CD4-positive, CD25-positive, alpha-beta regulatory T cell (primary cell): Measurements from ENCODE around the gene PPL. TPM values are rescaled to one million over a fixed set of nuclear protein-coding genes. Genes with fewer than 3 reads are reported as not detected.
"Not testable (repeated sequence)": the region's sequence is repeated elsewhere in the genome, so short reads cannot be mapped to it uniquely, and the experiment has no call there.

Source experiments
- ATAC-seq, 2 donors: fragments of 150-1000 bp; cut with Tn5 transposase; one replicate each; pipeline ENCODE4 v1.10.0; 2021; ENCODE audit warnings: low read depth in 2 of 2, moderate number of reproducible peaks in 2 of 2, moderate library complexity in 1 of 2
- DNase-seq, 3 donors: peaks; one replicate each; pipeline versions ENCODE4 v3.0.0 to v3.0.0-alpha.2; 2012 to 2022; ENCODE audit warnings: mixed read lengths in 1 of 3
- H3K27ac ChIP-seq: one replicate; pipeline ENCODE4 v1.7.0; 2013; ENCODE audit warnings: mild to moderate bottlenecking, low read length; ENCODE audit not compliant: insufficient read depth, poor library complexity, severe bottlenecking
- H3K27me3 ChIP-seq: one replicate; pipeline ENCODE4 v1.7.0; 2013; ENCODE audit warnings: low read length; ENCODE audit not compliant: control insufficient read depth, insufficient read depth
- H3K36me3 ChIP-seq: one replicate; pipeline ENCODE4 v1.7.0; 2013; ENCODE audit warnings: mild to moderate bottlenecking, low read length, moderate library complexity; ENCODE audit not compliant: control insufficient read depth, insufficient read depth
- H3K4me1 ChIP-seq: 2 replicates; pipeline ENCODE4 v1.7.0; 2013; ENCODE audit warnings: mild to moderate bottlenecking, low read length; ENCODE audit not compliant: insufficient read depth, control insufficient read depth, poor library complexity, severe bottlenecking
- H3K4me3 ChIP-seq: one replicate; pipeline ENCODE4 v1.7.0; 2013; ENCODE audit warnings: low read depth, mild to moderate bottlenecking, low read length, moderate library complexity
- H3K9me3 ChIP-seq, 2 experiments: 1 replicate in 1 of 2; 2 replicates in 1 of 2; pipeline ENCODE4 v1.7.0; 2013; ENCODE audit warnings: low read length in 2 of 2, mild to moderate bottlenecking in 1 of 2, moderate library complexity in 1 of 2; ENCODE audit not compliant: control insufficient read depth in 2 of 2
- H3K27ac Mint-ChIP-seq, 3 donors: one replicate each; pipeline ENCODE4 v1.8.0; 2020 to 2022; ENCODE audit warnings: mild to moderate bottlenecking in 3 of 3, mixed read lengths in 3 of 3, moderate library complexity in 2 of 3
- H3K27me3 Mint-ChIP-seq: one replicate; pipeline ENCODE4 v1.8.0; 2022; ENCODE audit warnings: mild to moderate bottlenecking, mixed read lengths
- H3K36me3 Mint-ChIP-seq: one replicate; pipeline ENCODE4 v1.8.0; 2020; ENCODE audit warnings: mixed read lengths
- H3K4me1 Mint-ChIP-seq, 4 donors: one replicate each; pipeline ENCODE4 v1.8.0; 2020 to 2022; ENCODE audit warnings: mixed read lengths in 4 of 4, mild to moderate bottlenecking in 1 of 4
- H3K4me3 Mint-ChIP-seq, 4 donors: one replicate each; pipeline ENCODE4 v1.8.0; 2020 to 2022; ENCODE audit warnings: mild to moderate bottlenecking in 4 of 4, mixed read lengths in 4 of 4, moderate library complexity in 3 of 4
- H3K9me3 Mint-ChIP-seq, 7 donors: one replicate each; pipeline ENCODE4 v1.8.0; 2020 to 2022; ENCODE audit warnings: mixed read lengths in 7 of 7, mild to moderate bottlenecking in 3 of 7, moderate library complexity in 2 of 7
- polyA plus RNA-seq, 4 donors: library from polyadenylated mRNA; unstranded; fragments of 300-500 nt; fragmentation: Illumina TruSeq; gene quantifications; one replicate each; pipeline ENCODE4 v1.2.3, GENCODE V29; 2021
- total RNA-seq: library from RNA; stranded (reverse); gene quantifications from one replicate; pipeline ENCODE4 v1.2.3, GENCODE V29; 2022

PPL gene
- total and polyA plus RNA-seq, 5 donors from 2014 or later, result 0.11 to 0.19 (median 0.14) TPM; not detected in 2

DNA sequence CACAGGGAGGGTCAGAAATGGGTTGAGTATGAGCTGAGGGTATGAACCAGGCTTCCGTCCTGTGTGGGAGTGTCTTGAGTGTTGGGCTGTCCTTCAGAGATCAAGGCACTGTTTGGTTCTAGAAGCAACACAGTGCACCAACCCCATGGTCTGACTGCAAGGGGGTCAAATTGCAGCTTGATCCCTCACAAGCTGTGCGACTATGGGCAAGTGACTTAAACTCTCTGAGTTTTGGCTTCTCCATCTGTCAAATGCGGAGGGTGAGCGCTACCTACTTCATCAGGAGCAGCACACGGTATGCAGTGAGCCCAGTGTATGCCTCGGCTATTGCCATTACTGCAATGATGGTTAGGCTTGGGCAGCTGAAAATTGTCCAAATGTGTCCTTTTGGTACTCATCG lies 42.2 kb upstream of the PPL start:
- Histone ChIP-seq H3K27me3 (no peaks in the 10 kb centered on the region), H3K9me3 (peaks cover 0 to under 1% of the 10 kb centered on the region in 2 experiments), H3K4me3 (no peak overlapping the region), H3K36me3 (no peaks in the 10 kb centered on the region), H3K4me1 (no peaks in the 10 kb centered on the region), H3K27ac (no peak overlapping the region)
- Mint-ChIP-seq H3K27me3 (peaks cover 9% of the 10 kb centered on the region), H3K27ac (no peak overlapping the region), H3K36me3 (no peaks in the 10 kb centered on the region), H3K4me3 (no peak overlapping the region), H3K9me3 (peaks cover 0 to 4% (median under 1%) of the 10 kb centered on the region in 7 donors), H3K4me1 (no peaks in the 10 kb centered on the region)
- DNase-seq (no peak), ATAC-seq (no peak)

DNA sequence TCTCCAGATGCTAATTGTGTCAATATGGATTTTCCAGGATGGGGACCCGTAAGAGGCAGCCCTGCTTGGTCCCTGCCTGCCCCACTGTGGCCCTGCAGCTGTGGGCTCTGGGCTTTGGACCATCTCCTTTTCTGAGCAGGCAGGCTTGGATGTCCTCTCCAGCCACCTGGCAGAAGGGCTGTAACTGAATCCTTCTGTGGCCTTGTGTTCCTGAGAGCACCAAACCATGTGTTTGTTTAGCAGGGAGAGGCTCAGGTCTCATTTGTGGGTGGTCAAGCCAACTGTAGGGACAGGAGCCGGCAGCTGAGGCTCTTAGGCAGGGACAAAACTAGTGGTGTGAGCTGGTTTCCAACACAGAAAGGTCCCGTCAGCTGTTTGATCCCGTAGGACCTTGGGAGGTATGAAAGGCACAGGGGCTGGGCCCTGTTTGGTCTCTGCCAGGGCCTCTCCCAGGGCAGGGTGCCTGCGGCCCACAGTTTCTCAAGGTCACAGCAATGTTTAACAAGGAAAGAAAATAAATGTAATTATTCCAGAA lies 39.7 kb upstream of the PPL start:
- H3K4me3 Mint-ChIP-seq, result no peak overlapping the region
- H3K27ac ChIP-seq, result no peak overlapping the region

GRCh38 chr16:4976079-4976478 lies 39.1 kb upstream of the PPL start:
- H3K27ac Mint-ChIP-seq, result no peak overlapping the region
- H3K27me3 Mint-ChIP-seq, result peaks cover 14% of the 10 kb centered on the region
- H3K36me3 ChIP-seq, result no peaks in the 10 kb centered on the region
- H3K9me3 Mint-ChIP-seq, result peaks cover 0 to 4% (median 0%) of the 10 kb centered on the region in 7 donors
- no peaks in the 10 kb centered on the region for H3K36me3 Mint-ChIP-seq
- no peak for DNase-seq
- H3K4me3 Mint-ChIP-seq, result no peak overlapping the region
- ATAC-seq, result peak in 1 of 2 donors; percentile 46
- no peak overlapping the region for H3K27ac ChIP-seq
- H3K9me3 ChIP-seq, result no peaks in the 10 kb centered on the region
- H3K4me3 ChIP-seq, result no peak overlapping the region
- H3K27me3 ChIP-seq, result no peaks in the 10 kb centered on the region
- H3K4me1 ChIP-seq, result no peaks in the 10 kb centered on the region
- H3K4me1 Mint-ChIP-seq, result no peaks in the 10 kb centered on the region

More for the DNA sequence above, 39.7 kb upstream of the PPL start:
- Mint-ChIP-seq H3K36me3 (no peaks in the 10 kb centered on the region), H3K27me3 (peaks cover 14% of the 10 kb centered on the region), H3K9me3 (peaks cover 0 to 4% (median 0%) of the 10 kb centered on the region in 7 donors), H3K27ac (no peak overlapping the region), H3K4me1 (no peaks in the 10 kb centered on the region)
- Histone ChIP-seq H3K9me3 (no peaks in the 10 kb centered on the region), H3K4me1 (no peaks in the 10 kb centered on the region), H3K27me3 (no peaks in the 10 kb centered on the region), H3K36me3 (no peaks in the 10 kb centered on the region), H3K4me3 (no peak overlapping the region)
- no peak for DNase-seq
- ATAC-seq, result no peak

DNA sequence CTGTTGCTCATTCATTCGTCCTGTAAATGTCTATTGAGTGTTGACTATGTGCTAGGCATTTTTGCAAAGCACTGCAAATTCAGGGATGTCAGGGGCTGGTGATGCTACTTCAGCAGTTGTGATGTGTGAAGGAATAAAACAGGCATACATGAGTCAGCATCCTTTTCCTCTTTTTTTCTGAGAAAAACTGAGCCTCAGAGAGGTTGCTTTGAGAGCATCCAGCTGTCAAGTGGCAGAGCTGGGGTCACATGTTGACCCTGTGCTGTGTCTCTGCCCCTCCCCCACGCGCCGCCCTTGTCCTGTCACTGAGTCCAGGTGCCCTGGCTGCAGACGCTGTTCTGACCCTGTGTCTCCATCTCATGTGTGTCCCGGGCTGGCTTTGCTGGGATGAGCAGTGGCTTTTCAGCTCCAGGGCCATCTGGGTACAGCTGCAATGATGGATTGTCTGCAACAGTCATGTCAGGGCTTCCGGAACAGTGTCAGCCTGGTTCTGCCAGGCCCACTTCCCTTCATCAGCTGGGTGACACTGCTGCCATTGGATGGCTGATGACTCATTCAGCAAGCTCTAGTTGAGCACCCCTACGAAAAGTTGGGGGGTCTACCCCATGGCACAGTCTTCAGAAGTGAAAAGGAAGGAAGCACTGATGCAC lies 36.1 kb upstream of the PPL start:
- Histone ChIP-seq H3K4me3 (no peak overlapping the region), H3K4me1 (no peaks in the 10 kb centered on the region), H3K36me3 (no peaks in the 10 kb centered on the region), H3K9me3 (no peaks in the 10 kb centered on the region), H3K27me3 (no peaks in the 10 kb centered on the region), H3K27ac (no peak overlapping the region)
- ATAC-seq (no peak), DNase-seq (peak in 1 of 3 donors; percentile 41)
- no peaks in the 10 kb centered on the region for H3K4me1 Mint-ChIP-seq
- H3K27ac Mint-ChIP-seq, result peak overlapping the region in 1 of 3 donors; percentile 74
- H3K36me3 Mint-ChIP-seq, result no peaks in the 10 kb centered on the region
- H3K27me3 Mint-ChIP-seq, result peaks cover 19% of the 10 kb centered on the region
- peaks cover 0 to 4% (median 0%) of the 10 kb centered on the region in 7 donors for H3K9me3 Mint-ChIP-seq
- no peak overlapping the region for H3K4me3 Mint-ChIP-seq

DNA sequence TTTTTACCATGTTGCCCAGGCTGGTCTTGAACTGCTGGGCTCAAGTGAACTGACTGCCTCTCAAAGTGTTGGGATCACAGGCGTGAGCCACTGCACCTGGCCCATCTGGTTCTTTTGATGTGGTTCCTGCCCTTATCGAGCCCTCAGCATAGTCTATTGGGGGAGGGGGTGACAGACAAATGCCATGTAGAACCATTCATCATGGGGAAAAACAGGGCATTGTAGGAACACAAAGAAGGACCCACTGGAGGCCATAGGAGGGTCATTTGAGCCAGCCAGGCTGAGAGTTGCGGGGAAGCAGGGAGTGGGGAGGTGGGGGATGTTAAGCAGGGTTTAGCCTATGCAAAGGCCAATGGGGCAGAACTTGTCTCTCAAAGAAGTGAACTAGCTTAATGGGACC lies 33.1 kb upstream of the PPL start:
- no peaks in the 10 kb centered on the region for H3K9me3 ChIP-seq
- peaks cover 14% of the 10 kb centered on the region for H3K27me3 Mint-ChIP-seq
- H3K36me3 Mint-ChIP-seq, result no peaks in the 10 kb centered on the region
- DNase-seq (no peak), ATAC-seq (no peak)
- H3K4me1 Mint-ChIP-seq, result no peaks in the 10 kb centered on the region
- H3K36me3 ChIP-seq, result no peaks in the 10 kb centered on the region
- H3K4me1 ChIP-seq, result no peaks in the 10 kb centered on the region
- H3K27ac Mint-ChIP-seq, result no peak overlapping the region
- no peak overlapping the region for H3K4me3 Mint-ChIP-seq
- no peaks in the 10 kb centered on the region for H3K27me3 ChIP-seq
- no peak overlapping the region for H3K27ac ChIP-seq
- H3K4me3 ChIP-seq, result no peak overlapping the region
- H3K9me3 Mint-ChIP-seq, result peaks cover 0 to 3% (median 0%) of the 10 kb centered on the region in 7 donors

- no peak for ATAC-seq
- DNase-seq, result no peak
- Histone ChIP-seq H3K4me1 (no peaks in the 10 kb centered on the region), H3K9me3 (no peaks in the 10 kb centered on the region), H3K27ac (no peak overlapping the region), H3K36me3 (no peaks in the 10 kb centered on the region), H3K27me3 (no peaks in the 10 kb centered on the region), H3K4me3 (no peak overlapping the region)
- H3K9me3 Mint-ChIP-seq, result peaks cover 0 to 3% (median 0%) of the 10 kb centered on the region in 7 donors
- no peak overlapping the region for H3K27ac Mint-ChIP-seq
- H3K4me3 Mint-ChIP-seq, result no peak overlapping the region
- H3K4me1 Mint-ChIP-seq, result no peaks in the 10 kb centered on the region
- peaks cover 14% of the 10 kb centered on the region for H3K27me3 Mint-ChIP-seq
- H3K36me3 Mint-ChIP-seq, result no peaks in the 10 kb centered on the region
Measured at GRCh38 chr16:4968879-4969483, 32.0 kb upstream of the PPL start.

DNA sequence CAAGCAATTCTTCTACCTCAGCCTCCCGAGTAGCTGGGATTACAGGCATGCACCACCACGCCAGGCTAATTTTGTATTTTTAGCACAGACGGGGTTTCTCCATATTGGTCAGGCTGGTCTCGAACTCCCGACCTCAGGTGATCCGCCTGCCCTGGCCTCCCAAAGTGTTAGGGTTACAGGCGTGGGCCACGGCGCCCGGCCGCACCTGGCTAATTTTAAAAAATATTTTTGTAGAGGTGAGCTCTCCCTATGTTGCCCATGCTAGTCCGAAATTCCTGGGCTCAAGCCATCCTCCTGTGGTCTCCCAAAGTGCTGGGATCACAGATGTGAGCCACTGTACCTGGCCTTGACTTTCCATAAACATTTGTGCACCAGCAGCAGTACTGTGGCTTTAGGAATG lies 31.3 kb upstream of the PPL start:
- not testable (repeated sequence) for H3K36me3 ChIP-seq, DNase-seq, H3K27ac ChIP-seq, H3K4me1 Mint-ChIP-seq, H3K27ac Mint-ChIP-seq, H3K9me3 ChIP-seq, ATAC-seq, H3K27me3 ChIP-seq, H3K9me3 Mint-ChIP-seq, H3K36me3 Mint-ChIP-seq, H3K4me3 ChIP-seq, H3K4me1 ChIP-seq, H3K4me3 Mint-ChIP-seq
- peaks cover 14% of the 10 kb centered on the region for H3K27me3 Mint-ChIP-seq
